HUES48 (cell line): Measurements from ENCODE around the gene DCAF7.

Experiments used
- H3K27ac ChIP-seq: one replicate; pipeline ENCODE4 v1.7.0; 2013; ENCODE audit warnings: low read depth, low read length, inconsistent platforms
- H3K27me3 ChIP-seq: 2 replicates; pipeline ENCODE4 v1.6.1; 2013; ENCODE audit warnings: mild to moderate bottlenecking, low read length; ENCODE audit not compliant: control insufficient read depth, insufficient read depth
- H3K36me3 ChIP-seq: 2 replicates; pipeline ENCODE4 v1.6.1; 2013; ENCODE audit warnings: low read length; ENCODE audit not compliant: control insufficient read depth, insufficient read depth
- H3K4me1 ChIP-seq: 2 replicates; pipeline ENCODE4 v1.6.1; 2013; ENCODE audit warnings: mild to moderate bottlenecking, low read length; ENCODE audit not compliant: control insufficient read depth, insufficient read depth
- H3K4me3 ChIP-seq: 2 replicates; pipeline ENCODE4 v1.5.1; 2013; ENCODE audit warnings: mild to moderate bottlenecking, low read depth, low read length
- H3K9ac ChIP-seq: 2 replicates; pipeline ENCODE4 v1.6.1; 2013; ENCODE audit warnings: mild to moderate bottlenecking, low read depth, low read length, moderate library complexity
- H3K9me3 ChIP-seq: 2 replicates; pipeline ENCODE4 v1.6.1; 2013; ENCODE audit warnings: low read length; ENCODE audit not compliant: control insufficient read depth, insufficient read depth

Gene DCAF7

GRCh38 chr17:63622574-63623390 lies 72.5 kb downstream of the DCAF7 start:
- H3K36me3 ChIP-seq = no peaks in the 10 kb centered on the region
- H3K9me3 ChIP-seq = no peaks in the 10 kb centered on the region
- peak overlapping the region; percentile 59 for H3K27ac ChIP-seq
- H3K4me3 ChIP-seq = peak overlapping the region; percentile 87
- H3K4me1 ChIP-seq = peaks cover 13% of the 10 kb centered on the region
- no peaks in the 10 kb centered on the region for H3K27me3 ChIP-seq
- peak overlapping the region; percentile 27; the same call in 1 of the 2 replicates for H3K9ac ChIP-seq

- H3K9me3 ChIP-seq = no peaks in the 10 kb centered on the region
- H3K27ac ChIP-seq = no peak overlapping the region
- peaks cover 13% of the 10 kb centered on the region for H3K4me1 ChIP-seq
- no peaks in the 10 kb centered on the region for H3K36me3 ChIP-seq
- no peak overlapping the region for H3K9ac ChIP-seq
- peak overlapping the region; percentile 87 for H3K4me3 ChIP-seq
- no peaks in the 10 kb centered on the region for H3K27me3 ChIP-seq
These were observed 73.7 kb downstream of the DCAF7 start for GRCh38 chr17:63623786-63624530.

- H3K9ac ChIP-seq = no peak overlapping the region
- H3K4me3 ChIP-seq = no peak overlapping the region
- no peaks in the 10 kb centered on the region for H3K9me3 ChIP-seq
- H3K4me1 ChIP-seq = peaks cover 13% of the 10 kb centered on the region
- no peaks in the 10 kb centered on the region for H3K27me3 ChIP-seq
- no peaks in the 10 kb centered on the region for H3K36me3 ChIP-seq
- no peak overlapping the region for H3K27ac ChIP-seq
These were observed 74.2 kb downstream of the DCAF7 start for GRCh38 chr17:63624531-63624880.

GRCh38 chr17:63626551-63627180 lies 76.4 kb downstream of the DCAF7 start:
- Histone ChIP-seq H3K9me3 (no peaks in the 10 kb centered on the region), H3K9ac (no peak overlapping the region), H3K4me1 (peaks cover 20% of the 10 kb centered on the region), H3K4me3 (no peak overlapping the region), H3K36me3 (no peaks in the 10 kb centered on the region), H3K27ac (no peak overlapping the region), H3K27me3 (no peaks in the 10 kb centered on the region)

GRCh38 chr17:63629627-63630026 lies 79.3 kb downstream of the DCAF7 start:
- Histone ChIP-seq H3K9me3 (no peaks in the 10 kb centered on the region), H3K36me3 (0 out of 2 replicates have a peak, but pooled peaks cover 3% of the 10 kb centered on the region), H3K27me3 (no peaks in the 10 kb centered on the region), H3K4me1 (peaks cover 41% of the 10 kb centered on the region), H3K27ac (no peak overlapping the region), H3K9ac (no peak overlapping the region), H3K4me3 (no peak overlapping the region)

GRCh38 chr17:63631062-63631461 lies 80.8 kb downstream of the DCAF7 start:
- Histone ChIP-seq H3K36me3 (peaks cover 15% of the 10 kb centered on the region; the same call in 1 of the 2 replicates), H3K9ac (no peak overlapping the region), H3K4me1 (peaks cover 46% of the 10 kb centered on the region), H3K9me3 (no peaks in the 10 kb centered on the region), H3K27me3 (no peaks in the 10 kb centered on the region), H3K27ac (peak overlapping the region; percentile 83), H3K4me3 (0 out of 2 replicates have a peak overlapping the region, but pooled peaks have one; percentile 7)

GRCh38 chr17:63631626-63632025 lies 81.3 kb downstream of the DCAF7 start:
- Histone ChIP-seq H3K4me1 (peaks cover 43% of the 10 kb centered on the region), H3K27ac (peak overlapping the region; percentile 83), H3K4me3 (peak overlapping the region; percentile 41; the same call in 1 of the 2 replicates), H3K9me3 (no peaks in the 10 kb centered on the region), H3K27me3 (no peaks in the 10 kb centered on the region), H3K9ac (no peak overlapping the region), H3K36me3 (peaks cover 20% of the 10 kb centered on the region; the same call in 1 of the 2 replicates)

- Histone ChIP-seq H3K27me3 (no peaks in the 10 kb centered on the region), H3K4me1 (peaks cover 40% of the 10 kb centered on the region), H3K36me3 (peaks cover 23% of the 10 kb centered on the region; the same call in 1 of the 2 replicates), H3K9me3 (no peaks in the 10 kb centered on the region), H3K4me3 (no peak overlapping the region), H3K27ac (peak overlapping the region; percentile 73), H3K9ac (no peak overlapping the region)
These were observed 83.5 kb downstream of the DCAF7 start for GRCh38 chr17:63633742-63634141.

- H3K36me3 ChIP-seq = peaks cover 23% of the 10 kb centered on the region; the same call in 1 of the 2 replicates
- H3K9ac ChIP-seq = no peak overlapping the region
- H3K9me3 ChIP-seq = no peaks in the 10 kb centered on the region
- no peaks in the 10 kb centered on the region for H3K27me3 ChIP-seq
- no peak overlapping the region for H3K4me3 ChIP-seq
- H3K27ac ChIP-seq = peak overlapping the region; percentile 73
- peaks cover 40% of the 10 kb centered on the region for H3K4me1 ChIP-seq
These were observed 83.9 kb downstream of the DCAF7 start for GRCh38 chr17:63634163-63634562.

- H3K27ac ChIP-seq = peak overlapping the region; percentile 73
- no peak overlapping the region for H3K4me3 ChIP-seq
- no peak overlapping the region for H3K9ac ChIP-seq
- H3K9me3 ChIP-seq = no peaks in the 10 kb centered on the region
- H3K4me1 ChIP-seq = peaks cover 40% of the 10 kb centered on the region
- peaks cover 23% of the 10 kb centered on the region; the same call in 1 of the 2 replicates for H3K36me3 ChIP-seq
- no peaks in the 10 kb centered on the region for H3K27me3 ChIP-seq
These were observed 84.5 kb downstream of the DCAF7 start for GRCh38 chr17:63634816-63635215.
